Stimulated activated CD4-positive, alpha-beta T cell treated with anti-CD3 and anti-CD28 coated beads, TNF-alpha, amount 100 ng/mL, for 1 hour (primary cell): ENCODE measurements around the gene WDR5B.
"Not testable (repeated sequence)": the region's sequence is repeated elsewhere in the genome, so short reads cannot be mapped to it uniquely, and the experiment has no call there.

Experiments
- DNase-seq, 3 donors: peaks; one replicate each; pipeline ENCODE4 v3.0.0-alpha.2; 2020; ENCODE audit warnings: low read depth in 3 of 3, low spot score in 1 of 3

WDR5B gene

GRCh38 chr3:122374034-122374433 is 41.8 kb downstream of the WDR5B start:
- no peak for DNase-seq

- no peak for DNase-seq
Observed at GRCh38 chr3:122366379-122366749, 49.5 kb downstream of the WDR5B start.

- DNase-seq = not testable (repeated sequence)
Observed at GRCh38 chr3:122365582-122366378, 50.1 kb downstream of the WDR5B start.

DNA sequence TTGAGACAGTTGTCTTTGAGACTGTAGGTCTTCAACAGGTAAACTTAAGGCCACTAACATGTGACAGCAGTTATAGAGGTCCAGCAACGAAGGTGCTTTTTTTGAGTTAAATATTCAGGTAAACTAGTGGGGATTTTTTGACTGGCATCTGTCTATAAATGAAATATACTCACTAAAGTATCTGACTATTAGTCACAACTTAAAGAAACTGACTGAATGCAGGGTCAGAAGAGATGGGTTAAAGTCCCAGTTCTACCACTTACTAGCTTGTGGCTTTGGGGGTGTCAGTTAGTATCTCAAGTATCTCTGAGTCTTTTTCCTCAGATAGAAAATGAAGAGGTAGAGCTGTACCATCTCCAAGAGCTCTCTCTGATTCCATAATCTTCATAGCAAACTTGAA is 50.8 kb downstream of the WDR5B start:
- DNase-seq = no peak

DNA sequence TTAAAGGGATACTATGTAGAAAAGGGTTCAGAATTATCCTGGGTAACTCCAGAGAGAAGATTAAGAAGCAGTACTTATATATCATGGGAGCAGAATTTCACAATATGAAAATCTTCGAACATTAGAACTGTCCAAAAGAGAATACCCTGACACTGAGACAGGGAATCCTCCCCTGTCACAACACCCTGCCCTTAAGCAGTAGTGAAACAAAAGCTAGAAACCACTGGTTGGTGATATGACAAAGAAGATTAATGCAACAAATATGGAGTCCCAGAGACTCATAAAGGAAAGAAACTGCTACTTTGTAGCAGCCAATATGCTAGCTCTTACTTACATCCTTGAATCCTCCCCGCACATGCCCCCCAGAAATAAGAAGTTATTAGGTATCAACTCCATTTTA is 51.4 kb downstream of the WDR5B start:
- DNase-seq = no peak
